HG03558 (cell line): ENCODE measurements around the gene SYTL3.

Experiments used
- ATAC-seq: cut with Tn5 transposase; IDR thresholded peaks from one replicate; pipeline ENCODE4 v1.9.1; 2021; ENCODE audit warnings: moderate number of reproducible peaks; ENCODE audit not compliant: unreplicated experiment; ENCODE audit errors: extremely low read depth

The SYTL3 gene

GRCh38 chr6:158769234-158769770 lies 119.4 kb downstream of the SYTL3 start:
- ATAC-seq: no peak

GRCh38 chr6:158769771-158770432 lies 120.0 kb downstream of the SYTL3 start:
- ATAC-seq: no peak

- no peak for ATAC-seq
These were observed 120.9 kb downstream of the SYTL3 start for GRCh38 chr6:158770533-158771330.

GRCh38 chr6:158771399-158772152 lies 121.7 kb downstream of the SYTL3 start:
- no peak for ATAC-seq

DNA sequence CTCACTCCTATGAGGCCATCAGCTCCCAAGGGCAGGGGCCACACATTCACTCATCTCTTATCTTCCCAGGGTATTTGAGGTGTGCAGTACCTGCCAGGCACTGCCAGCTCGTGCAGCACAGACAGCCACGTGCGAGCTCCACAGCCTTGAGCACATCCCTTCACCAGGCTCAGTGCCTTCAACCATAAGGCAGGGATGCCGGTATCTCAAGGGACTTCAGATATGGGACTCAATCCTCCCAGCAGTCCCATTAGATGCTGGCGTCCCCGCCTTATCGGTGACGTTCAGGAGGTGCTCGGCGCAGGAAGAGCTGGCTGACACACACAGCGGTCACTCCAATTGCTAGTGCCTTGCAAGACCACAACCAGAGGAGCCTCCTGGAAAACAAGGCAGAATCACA lies 122.3 kb downstream of the SYTL3 start:
- ATAC-seq: no peak

GRCh38 chr6:158772851-158773371 lies 123.1 kb downstream of the SYTL3 start:
- no peak for ATAC-seq

DNA sequence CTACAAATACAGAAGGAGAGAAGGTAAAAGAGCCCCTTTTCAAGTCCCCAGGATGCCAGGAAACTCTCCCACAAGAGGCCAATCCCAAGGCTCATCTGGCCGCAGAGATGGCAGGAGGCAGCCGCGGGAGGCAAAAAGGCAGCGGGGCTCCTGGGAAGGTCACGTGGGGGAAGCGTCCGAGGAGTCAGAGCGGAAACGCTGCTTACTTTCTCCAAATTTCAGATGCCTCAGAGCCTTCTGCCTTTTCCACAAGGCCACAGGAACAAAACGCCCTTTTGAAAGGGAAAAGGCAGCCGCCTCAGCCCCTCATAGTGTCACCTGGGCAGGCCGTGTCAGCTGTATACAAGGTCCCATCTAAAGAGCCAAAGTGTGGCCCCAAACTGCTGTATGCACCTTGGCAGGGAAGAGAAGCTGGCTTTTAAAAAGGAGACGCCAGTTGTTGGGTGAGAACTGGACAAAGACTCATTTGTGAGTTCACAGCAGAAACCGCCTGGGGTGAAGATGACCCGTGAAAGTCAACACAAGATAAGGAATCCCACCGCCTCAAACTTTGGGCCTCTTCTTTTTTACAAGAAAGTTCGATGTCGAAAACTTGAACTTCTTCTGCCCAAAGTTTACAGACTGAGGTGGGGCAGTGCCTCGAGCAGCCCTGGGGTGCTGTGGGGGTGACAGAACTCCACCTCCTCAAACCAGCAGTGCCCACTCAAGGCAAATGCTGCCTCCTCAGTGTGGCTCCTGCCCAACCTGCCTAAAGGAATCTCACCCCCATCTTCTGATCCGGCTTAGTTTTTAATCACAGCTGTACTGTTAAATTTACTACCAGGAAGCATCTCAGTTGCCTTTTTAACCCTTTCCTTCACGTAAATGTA lies 124.0 kb downstream of the SYTL3 start:
- ATAC-seq: no peak

DNA sequence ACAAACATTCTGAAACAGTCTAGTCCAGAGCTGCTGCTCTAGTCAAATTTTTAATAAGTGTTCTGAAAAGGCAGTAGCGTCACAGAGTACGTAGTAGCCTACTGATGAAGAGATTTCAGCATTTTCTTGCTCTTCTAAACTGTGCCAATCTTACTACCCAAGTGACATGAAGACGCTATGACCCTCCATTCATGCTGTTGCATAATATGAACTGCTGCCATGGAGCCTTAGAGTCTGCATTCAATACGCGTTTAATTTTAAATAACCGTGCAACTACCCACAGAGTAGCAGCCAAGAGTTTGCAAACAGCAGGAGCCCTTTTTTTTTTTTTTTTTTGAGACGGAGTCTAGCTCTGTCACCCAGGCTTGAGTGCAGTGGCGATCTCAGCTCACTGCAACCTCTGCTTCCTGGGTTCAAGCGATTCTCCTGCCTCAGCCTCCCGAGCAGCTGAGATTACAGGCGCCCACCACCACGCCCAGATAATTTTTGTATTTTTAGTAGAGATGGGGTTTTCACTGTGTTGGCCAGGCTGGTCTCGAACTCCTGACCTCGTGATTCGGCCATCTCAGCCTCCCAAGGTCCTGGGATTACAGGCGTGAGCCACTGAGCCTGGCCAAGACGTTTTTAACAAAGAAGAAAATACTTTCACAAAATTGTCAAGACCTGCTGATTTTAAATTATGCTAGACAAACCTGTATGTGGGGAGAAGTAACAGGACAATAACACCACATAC lies 125.0 kb downstream of the SYTL3 start:
- no peak for ATAC-seq

DNA sequence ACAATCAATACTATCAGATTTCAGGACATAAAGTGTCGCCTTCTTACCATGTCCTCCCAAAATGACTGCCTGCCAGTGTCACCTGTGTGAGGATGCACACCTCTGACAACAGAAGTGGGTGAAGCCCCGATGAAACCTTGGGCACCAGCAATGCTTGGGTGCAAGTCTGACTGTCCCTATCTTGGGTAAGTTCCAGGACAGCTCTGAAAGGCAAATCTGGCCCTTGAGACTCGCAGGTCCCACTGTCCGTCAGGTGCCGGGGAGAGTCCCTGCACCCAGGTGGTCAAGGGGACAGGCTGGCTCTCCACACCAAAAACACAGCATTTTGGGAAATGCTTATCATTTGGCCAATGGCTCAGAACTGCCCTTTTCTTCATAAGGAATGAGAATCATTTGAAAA lies 126.0 kb downstream of the SYTL3 start:
- ATAC-seq: no peak

DNA sequence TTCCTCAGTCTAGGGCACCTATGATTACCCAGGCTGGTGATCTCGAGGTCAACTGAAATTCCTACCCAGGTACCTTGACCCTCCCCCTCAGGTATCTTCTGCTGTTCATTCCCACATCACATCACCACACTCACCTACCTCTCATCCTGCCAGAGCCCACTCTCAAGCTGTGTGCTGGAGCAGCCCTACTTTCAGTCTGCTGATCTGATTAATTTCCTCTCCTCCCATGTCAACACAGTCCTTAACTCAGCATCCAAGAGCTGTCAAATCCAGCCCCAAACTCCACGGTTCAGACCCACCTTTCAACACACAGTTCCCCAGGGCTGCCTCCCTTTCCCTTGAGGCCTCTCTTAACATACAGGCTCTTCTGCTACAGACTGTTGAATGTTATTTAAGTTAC lies 126.9 kb downstream of the SYTL3 start:
- no peak for ATAC-seq

DNA sequence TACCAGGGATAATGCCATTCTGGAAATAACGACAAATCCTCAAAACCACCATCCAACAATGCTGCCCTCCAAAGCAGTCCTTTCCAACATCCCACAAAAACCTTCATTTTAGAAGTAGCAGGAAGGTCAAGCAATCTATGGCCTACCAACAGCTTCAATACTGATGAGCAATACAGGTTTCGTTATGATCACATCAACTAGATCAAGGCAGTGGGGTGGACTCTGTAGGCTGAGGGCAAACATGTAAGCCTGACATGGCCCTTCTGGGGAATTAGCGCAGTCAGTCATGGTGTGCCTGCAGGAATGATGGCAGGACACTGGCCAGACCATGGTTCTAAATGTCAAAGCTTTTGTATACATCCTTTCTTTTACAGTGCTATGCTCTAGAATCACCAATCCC lies 127.7 kb downstream of the SYTL3 start:
- no peak for ATAC-seq

DNA sequence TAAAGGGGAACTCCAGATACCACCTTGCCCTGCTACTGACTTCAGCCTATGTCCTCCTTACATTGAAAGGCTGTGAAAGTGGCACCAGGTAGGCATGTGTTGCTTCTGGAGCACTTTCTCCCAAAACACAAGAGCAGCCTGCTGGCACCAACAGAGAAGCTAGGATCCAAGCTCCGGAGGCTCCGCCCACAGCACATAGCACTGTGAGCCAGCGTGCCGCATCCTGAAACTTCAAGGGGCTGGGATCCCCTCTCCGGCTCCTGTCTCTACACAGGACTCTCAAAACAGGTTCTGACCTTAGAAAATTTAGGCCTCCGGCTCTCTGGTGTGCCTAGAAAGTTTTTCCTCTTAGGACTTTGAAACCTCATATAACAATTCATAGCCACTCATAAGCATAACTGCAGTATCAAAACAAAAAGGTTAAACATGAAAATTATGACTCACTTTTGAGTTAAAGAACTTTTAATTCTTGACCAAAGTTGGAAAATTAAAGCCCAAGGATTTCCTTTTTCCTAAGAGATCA lies 128.2 kb downstream of the SYTL3 start:
- ATAC-seq: no peak

DNA sequence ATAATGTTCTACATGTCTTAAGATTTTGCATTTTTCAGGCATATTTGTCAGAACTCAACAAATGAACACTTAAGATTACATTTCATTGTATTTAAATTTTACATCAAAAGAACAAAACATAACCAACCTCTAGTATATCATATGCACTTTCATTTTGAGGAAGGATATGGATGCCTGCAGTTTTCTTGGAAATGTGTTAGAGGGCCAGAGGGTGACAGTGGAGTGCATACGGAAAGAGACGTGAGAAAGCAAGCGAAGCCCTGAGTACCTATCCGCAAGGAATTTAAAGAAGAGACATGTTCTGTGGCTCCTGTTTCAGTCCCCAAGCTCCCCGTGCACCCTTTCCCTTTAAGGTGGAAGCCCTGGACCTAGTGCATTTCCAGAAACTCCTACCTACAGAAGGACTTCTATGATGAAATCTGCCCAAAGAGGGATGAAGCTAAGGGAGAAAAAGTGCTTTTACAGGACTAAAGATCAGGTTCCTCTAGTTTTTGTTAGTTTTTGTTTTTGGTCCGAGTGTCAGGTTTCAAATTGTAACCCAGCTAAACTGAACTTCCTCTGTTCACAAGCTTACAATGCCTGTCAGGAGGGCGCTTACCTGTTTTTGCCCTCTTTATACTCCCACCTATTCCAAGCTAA lies 130.5 kb downstream of the SYTL3 start:
- ATAC-seq: no peak

DNA sequence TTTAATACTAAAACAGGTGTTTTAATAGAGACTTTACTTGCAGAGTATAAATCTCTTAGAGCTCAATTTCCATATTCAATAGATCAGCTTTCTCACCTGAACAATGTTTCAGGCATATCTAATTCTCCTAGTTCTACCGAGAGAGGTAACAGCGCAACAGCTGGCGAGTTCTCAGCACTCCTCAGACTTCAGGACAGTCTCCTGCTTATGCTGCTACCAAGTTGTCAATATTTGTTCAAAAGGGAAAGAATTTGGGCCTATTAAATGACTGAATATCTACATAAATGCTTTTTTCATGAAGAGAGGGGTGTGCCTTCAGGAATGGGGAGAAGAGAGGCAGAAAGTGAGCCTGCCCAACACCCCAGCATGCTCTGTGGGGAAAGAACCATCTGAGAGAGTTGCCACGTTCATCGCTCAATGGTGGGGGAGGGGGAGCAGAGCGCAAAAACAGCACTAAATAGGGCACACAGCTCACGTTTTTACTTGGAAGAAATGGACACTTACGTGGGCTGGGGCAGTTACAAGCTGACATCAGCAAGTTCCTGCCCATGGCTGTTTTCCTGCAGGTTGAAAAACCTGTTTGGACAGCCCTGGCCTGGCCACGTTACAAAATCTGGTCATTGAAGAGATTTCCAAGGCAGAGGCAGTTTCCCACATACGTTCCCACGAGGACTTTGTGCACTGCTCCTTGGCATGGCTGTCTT lies 131.3 kb downstream of the SYTL3 start:
- ATAC-seq: no peak

GRCh38 chr6:158781692-158782373 lies 132.0 kb downstream of the SYTL3 start:
- no peak for ATAC-seq

- no peak for ATAC-seq
These were observed 132.7 kb downstream of the SYTL3 start for GRCh38 chr6:158782432-158783166.

DNA sequence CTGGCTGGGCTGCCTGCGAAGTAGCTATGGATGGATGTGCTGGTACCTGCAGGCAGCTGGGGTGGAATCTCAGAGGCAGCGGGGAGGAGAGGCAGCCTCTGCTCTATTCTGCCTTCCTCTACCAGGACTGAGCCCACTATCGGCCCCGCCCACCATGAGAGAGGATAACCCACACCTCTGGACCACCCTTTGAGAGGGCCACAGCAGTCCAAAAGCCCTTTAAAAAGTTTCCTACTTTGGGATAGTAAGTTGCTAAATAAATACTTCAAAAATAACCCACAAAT lies 133.3 kb downstream of the SYTL3 start:
- ATAC-seq: no peak
